ENCODE data around the gene ZNF691.

The ZNF691 gene

GRCh38 chr1:42887366-42887765, 41.0 kb downstream of the ZNF691 start:
- no peaks in the 10 kb centered on the region for H3F3A ChIP-seq (ENCODE audit: insufficient read depth, low read length)
- H3K27me3 ChIP-seq (ENCODE audit: insufficient read depth, low read length), result peaks cover 7% of the 10 kb centered on the region; the same call in 1 of the 2 replicates
- H3K9me3 ChIP-seq (ENCODE audit: low read length), result no peaks in the 10 kb centered on the region
- no peaks in the 10 kb centered on the region for H3K79me2 ChIP-seq (ENCODE audit: insufficient read depth, low read length)
- H3K4me1 ChIP-seq (ENCODE audit: insufficient read depth, low read length, severe bottlenecking), result no peaks in the 10 kb centered on the region
- TF ChIP-seq EZH2 (IDR thresholded peaks at IDR 0.05; ENCODE audit: borderline replicate concordance, low read length) (no peak), CTCF (IDR thresholded peaks at IDR 0.05; ENCODE audit: low read length) (no peak)
- no peak overlapping the region for H3K4me3 ChIP-seq (ENCODE audit: low read depth, low read length, poor library complexity, severe bottlenecking)
- no peaks in the 10 kb centered on the region; the same call in 1 of the 2 replicates for H3K36me3 ChIP-seq (ENCODE audit: insufficient read depth, low read length)
- no peak overlapping the region for H2AFZ ChIP-seq (ENCODE audit: low read length)
- no peaks in the 10 kb centered on the region for H3K9me2 ChIP-seq (ENCODE audit: low read depth, low read length)
- no peak overlapping the region for H3K4me2 ChIP-seq (ENCODE audit: low read length)
- no peaks in the 10 kb centered on the region for H4K20me1 ChIP-seq (ENCODE audit: insufficient read depth, low read length)
- H3K27ac ChIP-seq (ENCODE audit: low read depth, low read length, poor library complexity, severe bottlenecking), result no peak overlapping the region
- no peak overlapping the region for H3K9ac ChIP-seq (ENCODE audit: low read length)

GRCh38 chr1:42888013-42888633, 41.7 kb downstream of the ZNF691 start:
- no peaks in the 10 kb centered on the region for H4K20me1 ChIP-seq (ENCODE audit: insufficient read depth, low read length)
- H3K27me3 ChIP-seq (ENCODE audit: insufficient read depth, low read length), result peaks cover 7% of the 10 kb centered on the region; the same call in 1 of the 2 replicates
- no peaks in the 10 kb centered on the region for H3K9me3 ChIP-seq (ENCODE audit: low read length)
- H3K36me3 ChIP-seq (ENCODE audit: insufficient read depth, low read length), result no peaks in the 10 kb centered on the region; the same call in 1 of the 2 replicates
- no peaks in the 10 kb centered on the region for H3K79me2 ChIP-seq (ENCODE audit: insufficient read depth, low read length)
- no peak overlapping the region for H3K9ac ChIP-seq (ENCODE audit: low read length)
- no peaks in the 10 kb centered on the region for H3F3A ChIP-seq (ENCODE audit: insufficient read depth, low read length)
- TF ChIP-seq EZH2 (IDR thresholded peaks at IDR 0.05; ENCODE audit: borderline replicate concordance, low read length), result no peak
- TF ChIP-seq CTCF (IDR thresholded peaks at IDR 0.05; ENCODE audit: low read length), result no peak
- no peak overlapping the region for H3K4me2 ChIP-seq (ENCODE audit: low read length)
- no peak overlapping the region for H3K4me3 ChIP-seq (ENCODE audit: low read depth, low read length, poor library complexity, severe bottlenecking)
- H3K4me1 ChIP-seq (ENCODE audit: insufficient read depth, low read length, severe bottlenecking), result no peaks in the 10 kb centered on the region
- H2AFZ ChIP-seq (ENCODE audit: low read length), result no peak overlapping the region
- H3K9me2 ChIP-seq (ENCODE audit: low read depth, low read length), result no peaks in the 10 kb centered on the region
- no peak overlapping the region for H3K27ac ChIP-seq (ENCODE audit: low read depth, low read length, poor library complexity, severe bottlenecking)

- H3K9ac ChIP-seq (ENCODE audit: low read length), result no peak overlapping the region
- H3K9me2 ChIP-seq (ENCODE audit: low read depth, low read length), result no peaks in the 10 kb centered on the region
- H4K20me1 ChIP-seq (ENCODE audit: insufficient read depth, low read length), result no peaks in the 10 kb centered on the region
- H2AFZ ChIP-seq (ENCODE audit: low read length), result no peak overlapping the region
- H3K27me3 ChIP-seq (ENCODE audit: insufficient read depth, low read length), result peaks cover 7% of the 10 kb centered on the region; the same call in 1 of the 2 replicates
- no peak overlapping the region for H3K4me3 ChIP-seq (ENCODE audit: low read depth, low read length, poor library complexity, severe bottlenecking)
- H3K4me2 ChIP-seq (ENCODE audit: low read length), result no peak overlapping the region
- no peak overlapping the region for H3K27ac ChIP-seq (ENCODE audit: low read depth, low read length, poor library complexity, severe bottlenecking)
- TF ChIP-seq CTCF (IDR thresholded peaks at IDR 0.05; ENCODE audit: low read length), result no peak
- TF ChIP-seq EZH2 (IDR thresholded peaks at IDR 0.05; ENCODE audit: borderline replicate concordance, low read length), result no peak
- no peaks in the 10 kb centered on the region for H3K9me3 ChIP-seq (ENCODE audit: low read length)
- H3K36me3 ChIP-seq (ENCODE audit: insufficient read depth, low read length), result no peaks in the 10 kb centered on the region; the same call in 1 of the 2 replicates
- no peaks in the 10 kb centered on the region for H3F3A ChIP-seq (ENCODE audit: insufficient read depth, low read length)
- H3K79me2 ChIP-seq (ENCODE audit: insufficient read depth, low read length), result no peaks in the 10 kb centered on the region
- H3K4me1 ChIP-seq (ENCODE audit: insufficient read depth, low read length, severe bottlenecking), result no peaks in the 10 kb centered on the region
These were observed 42.9 kb downstream of the ZNF691 start for GRCh38 chr1:42889264-42889663.

Data from OCI-LY1 (cell line).